Activated CD4-positive, CD25-positive, alpha-beta regulatory T cell treated with anti-CD3 and anti-CD28 coated beads, Interleukin-2, amount 50 U/mL, for 24 hours (primary cell): ENCODE data around the gene KCNJ3.
"Not testable (repeated sequence)": the region's sequence is repeated elsewhere in the genome, so short reads cannot be mapped to it uniquely, and the experiment has no call there.

Experiments
- ATAC-seq, 2 donors: fragments of 150-1000 bp; cut with Tn5 transposase; one replicate each; pipeline ENCODE4 v1.10.0; 2021; ENCODE audit warnings: mild to moderate bottlenecking in 1 of 2, moderate library complexity in 1 of 2

The KCNJ3 gene

GRCh38 chr2:154850532-154850931, 152.0 kb downstream of the KCNJ3 start:
- ATAC-seq = no peak

GRCh38 chr2:154855138-154855537, 156.6 kb downstream of the KCNJ3 start:
- ATAC-seq = no peak

- ATAC-seq = not testable (repeated sequence)
Observed at GRCh38 chr2:154867151-154867550, 168.7 kb downstream of the KCNJ3 start.

- ATAC-seq = no peak
Observed at GRCh38 chr2:154875999-154876398, 177.5 kb downstream of the KCNJ3 start.

GRCh38 chr2:154882725-154883124, 184.2 kb downstream of the KCNJ3 start:
- ATAC-seq = no peak

- ATAC-seq = no peak
Observed at GRCh38 chr2:154886316-154886715, 187.8 kb downstream of the KCNJ3 start.

DNA sequence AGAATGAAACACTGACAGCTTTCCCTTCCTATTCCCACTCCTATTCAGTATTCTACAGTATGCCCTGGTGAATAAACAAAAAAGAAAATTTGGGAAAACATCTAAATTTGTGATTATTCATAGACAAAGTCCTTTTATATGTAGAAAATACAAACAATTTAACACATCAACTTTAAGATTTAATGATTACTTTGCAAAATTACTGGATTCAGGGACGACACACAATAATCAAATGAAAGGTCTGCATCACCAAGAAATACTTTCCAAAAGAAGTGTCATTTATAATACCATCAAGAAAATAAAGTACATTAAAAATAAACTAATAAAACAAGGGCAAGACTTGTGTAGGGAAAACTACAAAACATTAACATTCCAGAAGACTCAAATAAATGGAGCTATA, 199.8 kb downstream of the KCNJ3 start:
- no peak for ATAC-seq

DNA sequence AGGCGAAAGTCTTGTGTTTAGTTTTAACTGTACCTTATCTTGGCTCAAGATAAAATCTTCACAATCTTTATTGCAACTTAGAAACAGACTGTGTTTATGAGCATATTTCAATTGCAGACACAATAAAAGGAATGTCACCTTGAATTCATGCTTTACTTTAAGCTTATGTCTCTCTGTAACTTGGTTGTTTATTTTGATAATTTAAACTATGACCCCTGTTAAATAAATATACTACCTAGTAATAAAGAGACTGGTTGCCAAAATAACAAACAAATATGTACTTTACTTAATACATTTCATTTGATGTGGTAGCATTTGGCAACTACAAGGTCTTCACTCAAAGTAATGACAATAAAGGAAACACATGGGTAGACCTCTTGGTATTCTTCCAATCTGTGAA, 202.6 kb downstream of the KCNJ3 start:
- ATAC-seq = no peak
